ENCODE data around the gene ICE1.

- TF ChIP-seq CTCF (IDR thresholded peaks at IDR 0.05; ENCODE audit: borderline replicate concordance, extremely low read depth, low read length, poor library complexity, severe bottlenecking): no peak
- TF ChIP-seq EZH2 (IDR thresholded peaks at IDR 0.05; ENCODE audit: borderline replicate concordance, low read depth, low read length, severe bottlenecking): no peak
Measured at GRCh38 chr5:5467737-5468136, 45.3 kb downstream of the ICE1 start.
